HG02759 (cell line): ENCODE data around the gene COL4A1.

Experiments used
- ATAC-seq: cut with Tn5 transposase; IDR thresholded peaks from one replicate; pipeline ENCODE4 v1.9.1; 2021; ENCODE audit warnings: mild to moderate bottlenecking, moderate library complexity; ENCODE audit not compliant: unreplicated experiment

The COL4A1 gene

GRCh38 chr13:110341445-110342244 is 34.7 kb upstream of the COL4A1 start:
- ATAC-seq: peak; percentile 50

- ATAC-seq: peak; percentile 71
These were observed 34.0 kb upstream of the COL4A1 start for GRCh38 chr13:110340812-110341444.

GRCh38 chr13:110339975-110340550 is 33.1 kb upstream of the COL4A1 start:
- ATAC-seq: no peak

- no peak for ATAC-seq
These were observed 32.3 kb upstream of the COL4A1 start for GRCh38 chr13:110339263-110339662.

GRCh38 chr13:110338441-110339101 is 31.6 kb upstream of the COL4A1 start:
- ATAC-seq: no peak

- ATAC-seq: no peak
These were observed 30.3 kb upstream of the COL4A1 start for GRCh38 chr13:110337247-110337646.

- no peak for ATAC-seq
These were observed 29.7 kb upstream of the COL4A1 start for GRCh38 chr13:110336681-110337080.

GRCh38 chr13:110336108-110336507 is 29.2 kb upstream of the COL4A1 start:
- ATAC-seq: no peak

GRCh38 chr13:110334841-110335490 is 28.0 kb upstream of the COL4A1 start:
- ATAC-seq: no peak

GRCh38 chr13:110334256-110334655 is 27.3 kb upstream of the COL4A1 start:
- ATAC-seq: no peak

- ATAC-seq: no peak
These were observed 26.9 kb upstream of the COL4A1 start for GRCh38 chr13:110333837-110334236.

- ATAC-seq: no peak
These were observed 25.8 kb upstream of the COL4A1 start for GRCh38 chr13:110332750-110333149.

GRCh38 chr13:110331362-110331761 is 24.4 kb upstream of the COL4A1 start:
- ATAC-seq: no peak

GRCh38 chr13:110330491-110331011 is 23.6 kb upstream of the COL4A1 start:
- ATAC-seq: no peak

GRCh38 chr13:110329798-110330461 is 23.0 kb upstream of the COL4A1 start:
- no peak for ATAC-seq

GRCh38 chr13:110329258-110329657 is 22.3 kb upstream of the COL4A1 start:
- ATAC-seq: no peak

- ATAC-seq: no peak
These were observed 21.6 kb upstream of the COL4A1 start for GRCh38 chr13:110328573-110328972.

GRCh38 chr13:110327051-110327721 is 20.2 kb upstream of the COL4A1 start:
- ATAC-seq: no peak

- no peak for ATAC-seq
These were observed 19.4 kb upstream of the COL4A1 start for GRCh38 chr13:110326263-110326904.
